ENCODE measurements around the gene DPP4.

DNA sequence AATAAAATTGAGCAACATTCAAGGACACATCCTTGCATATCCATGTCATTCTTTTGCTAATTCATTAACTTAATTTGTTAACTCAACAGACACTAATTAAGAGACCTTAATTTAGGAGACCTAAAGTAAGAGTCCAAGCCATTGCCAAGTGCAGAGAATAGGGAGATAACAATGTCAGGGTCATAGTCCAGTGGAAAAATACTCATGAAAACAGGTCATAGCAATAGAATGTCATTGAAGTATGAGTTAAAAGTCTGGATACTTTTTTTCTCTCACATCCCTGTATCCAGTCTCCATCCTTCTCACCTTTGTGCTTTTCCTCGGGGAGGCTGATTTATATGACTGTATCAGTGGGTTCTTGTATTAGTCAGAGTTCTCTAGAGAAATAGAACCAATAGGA, 26.6 kb upstream of the DPP4 start:
- TF ChIP-seq ARNTL (CRISPR knock-in tag; IDR thresholded peaks at IDR 0.05; ENCODE audit: borderline replicate concordance, low read depth) (no peak), RARB (CRISPR knock-in tag; IDR thresholded peaks at IDR 0.05) (no peak), TOX (CRISPR knock-in tag; IDR thresholded peaks at IDR 0.05; ENCODE audit: borderline replicate concordance) (no peak), ZFP3 (CRISPR knock-in tag; IDR thresholded peaks at IDR 0.05) (no peak), ISL1 (CRISPR knock-in tag; IDR thresholded peaks at IDR 0.05) (no peak), ZNF565 (CRISPR knock-in tag; conservative IDR thresholded peaks at IDR 0.05; ENCODE audit: low read depth) (no peak), CSDC2 (CRISPR knock-in tag; IDR thresholded peaks at IDR 0.05) (no peak), ZNF70 (CRISPR knock-in tag; IDR thresholded peaks at IDR 0.05) (no peak), ZNF8 (CRISPR knock-in tag; IDR thresholded peaks at IDR 0.05) (no peak)
- TF ChIP-seq, protein P1, sequence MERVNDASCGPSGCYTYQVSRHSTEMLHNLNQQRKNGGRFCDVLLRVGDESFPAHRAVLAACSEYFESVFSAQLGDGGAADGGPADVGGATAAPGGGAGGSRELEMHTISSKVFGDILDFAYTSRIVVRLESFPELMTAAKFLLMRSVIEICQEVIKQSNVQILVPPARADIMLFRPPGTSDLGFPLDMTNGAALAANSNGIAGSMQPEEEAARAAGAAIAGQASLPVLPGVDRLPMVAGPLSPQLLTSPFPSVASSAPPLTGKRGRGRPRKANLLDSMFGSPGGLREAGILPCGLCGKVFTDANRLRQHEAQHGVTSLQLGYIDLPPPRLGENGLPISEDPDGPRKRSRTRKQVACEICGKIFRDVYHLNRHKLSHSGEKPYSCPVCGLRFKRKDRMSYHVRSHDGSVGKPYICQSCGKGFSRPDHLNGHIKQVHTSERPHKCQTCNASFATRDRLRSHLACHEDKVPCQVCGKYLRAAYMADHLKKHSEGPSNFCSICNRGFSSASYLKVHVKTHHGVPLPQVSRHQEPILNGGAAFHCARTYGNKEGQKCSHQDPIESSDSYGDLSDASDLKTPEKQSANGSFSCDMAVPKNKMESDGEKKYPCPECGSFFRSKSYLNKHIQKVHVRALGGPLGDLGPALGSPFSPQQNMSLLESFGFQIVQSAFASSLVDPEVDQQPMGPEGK (CRISPR knock-in tag; IDR thresholded peaks at IDR 0.05; ENCODE audit: borderline replicate concordance), result no peak
- TF ChIP-seq, protein P2, sequence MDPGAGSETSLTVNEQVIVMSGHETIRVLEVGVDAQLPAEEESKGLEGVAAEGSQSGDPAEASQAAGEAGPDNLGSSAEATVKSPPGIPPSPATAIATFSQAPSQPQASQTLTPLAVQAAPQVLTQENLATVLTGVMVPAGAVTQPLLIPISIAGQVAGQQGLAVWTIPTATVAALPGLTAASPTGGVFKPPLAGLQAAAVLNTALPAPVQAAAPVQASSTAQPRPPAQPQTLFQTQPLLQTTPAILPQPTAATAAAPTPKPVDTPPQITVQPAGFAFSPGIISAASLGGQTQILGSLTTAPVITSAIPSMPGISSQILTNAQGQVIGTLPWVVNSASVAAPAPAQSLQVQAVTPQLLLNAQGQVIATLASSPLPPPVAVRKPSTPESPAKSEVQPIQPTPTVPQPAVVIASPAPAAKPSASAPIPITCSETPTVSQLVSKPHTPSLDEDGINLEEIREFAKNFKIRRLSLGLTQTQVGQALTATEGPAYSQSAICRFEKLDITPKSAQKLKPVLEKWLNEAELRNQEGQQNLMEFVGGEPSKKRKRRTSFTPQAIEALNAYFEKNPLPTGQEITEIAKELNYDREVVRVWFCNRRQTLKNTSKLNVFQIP (CRISPR knock-in tag; IDR thresholded peaks at IDR 0.05; ENCODE audit: borderline replicate concordance, low read depth), result no peak
- TF ChIP-seq, protein P3, sequence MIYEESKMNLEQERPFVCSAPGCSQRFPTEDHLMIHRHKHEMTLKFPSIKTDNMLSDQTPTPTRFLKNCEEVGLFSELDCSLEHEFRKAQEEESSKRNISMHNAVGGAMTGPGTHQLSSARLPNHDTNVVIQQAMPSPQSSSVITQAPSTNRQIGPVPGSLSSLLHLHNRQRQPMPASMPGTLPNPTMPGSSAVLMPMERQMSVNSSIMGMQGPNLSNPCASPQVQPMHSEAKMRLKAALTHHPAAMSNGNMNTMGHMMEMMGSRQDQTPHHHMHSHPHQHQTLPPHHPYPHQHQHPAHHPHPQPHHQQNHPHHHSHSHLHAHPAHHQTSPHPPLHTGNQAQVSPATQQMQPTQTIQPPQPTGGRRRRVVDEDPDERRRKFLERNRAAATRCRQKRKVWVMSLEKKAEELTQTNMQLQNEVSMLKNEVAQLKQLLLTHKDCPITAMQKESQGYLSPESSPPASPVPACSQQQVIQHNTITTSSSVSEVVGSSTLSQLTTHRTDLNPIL (CRISPR knock-in tag; IDR thresholded peaks at IDR 0.05; ENCODE audit: low read depth), result no peak
